HG02759 (cell line): ENCODE results near the gene MAMDC2.

Source experiments
- ATAC-seq: cut with Tn5 transposase; IDR thresholded peaks from one replicate; pipeline ENCODE4 v1.9.1; 2021; ENCODE audit warnings: mild to moderate bottlenecking, moderate library complexity; ENCODE audit not compliant: unreplicated experiment

Gene MAMDC2

DNA sequence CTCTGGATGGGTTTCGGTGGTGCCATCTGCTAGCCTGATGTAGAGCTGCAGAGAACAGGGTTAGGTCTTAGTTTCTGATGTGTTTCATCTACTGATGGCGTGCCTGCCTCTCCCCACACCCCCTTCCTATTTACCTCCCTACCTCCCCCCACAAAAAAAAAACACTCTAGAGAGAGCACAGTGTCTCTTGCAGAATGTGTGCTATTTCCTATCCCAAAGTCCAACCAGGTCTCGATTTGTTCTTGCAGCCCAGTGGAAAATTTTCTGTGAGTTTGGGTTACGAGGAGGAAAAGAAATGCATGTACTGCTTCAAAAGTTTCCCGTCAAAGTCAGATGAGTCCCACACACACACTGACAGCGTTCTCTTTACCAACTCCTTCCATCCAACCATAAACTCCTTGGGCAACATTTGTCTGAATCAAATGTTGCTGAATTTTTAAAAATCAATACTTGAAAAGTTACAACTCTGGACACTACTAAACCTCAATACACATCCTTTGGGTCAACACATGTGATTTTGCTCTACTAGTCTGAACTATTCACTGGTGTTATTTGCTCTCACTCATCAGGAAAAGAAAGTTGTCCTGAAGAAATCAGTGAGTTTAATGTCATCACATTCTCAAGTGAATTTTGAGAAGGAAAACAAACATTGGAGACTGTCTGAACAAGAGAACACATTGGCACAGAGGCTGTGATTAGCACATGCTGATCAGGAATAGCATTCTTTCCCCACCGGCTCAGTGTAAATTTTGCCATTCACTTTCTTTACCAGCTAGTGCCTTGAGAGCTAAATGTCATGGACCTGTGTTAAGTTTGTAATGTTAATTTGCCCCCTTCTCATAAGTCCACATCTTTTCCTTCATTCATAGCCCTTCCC, 84.1 kb downstream of the MAMDC2 start:
- no peak for ATAC-seq

DNA sequence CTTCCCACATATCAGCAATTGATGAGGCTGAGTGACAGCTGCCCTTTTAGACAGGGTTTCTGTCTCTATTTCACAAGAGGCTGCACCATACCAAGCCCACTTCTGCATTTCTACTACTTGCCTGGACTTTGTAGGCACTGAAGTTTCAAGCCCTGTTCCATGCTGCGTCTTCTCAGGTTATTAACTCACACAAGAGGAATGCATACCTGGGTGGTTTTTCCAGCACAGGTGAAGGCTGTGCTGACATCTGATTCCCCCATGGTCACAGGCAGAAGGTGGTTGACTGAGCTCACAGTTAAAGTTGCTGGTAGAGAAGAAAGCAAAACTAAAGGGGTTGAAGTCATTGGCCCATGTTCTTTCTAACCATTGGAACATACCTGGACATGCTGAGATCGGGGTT, 86.6 kb downstream of the MAMDC2 start:
- no peak for ATAC-seq

DNA sequence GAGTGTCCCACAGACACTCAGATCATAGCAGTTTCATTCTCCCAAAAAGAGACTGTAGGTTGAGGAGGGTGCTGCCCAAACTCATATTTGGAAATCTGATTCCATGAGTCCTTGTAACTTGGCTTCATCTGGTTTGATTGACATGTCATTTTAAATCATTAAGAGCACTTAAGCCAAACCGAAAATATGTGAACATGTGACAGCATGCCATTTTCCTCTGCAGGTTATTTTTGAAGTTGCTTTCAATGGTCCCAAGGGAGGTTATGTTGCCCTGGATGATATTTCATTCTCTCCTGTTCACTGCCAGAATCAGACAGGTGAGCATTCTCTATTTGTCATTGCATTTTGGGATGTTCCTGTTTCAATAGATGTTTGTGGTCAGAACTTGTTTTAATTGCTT, 87.6 kb downstream of the MAMDC2 start:
- no peak for ATAC-seq

DNA sequence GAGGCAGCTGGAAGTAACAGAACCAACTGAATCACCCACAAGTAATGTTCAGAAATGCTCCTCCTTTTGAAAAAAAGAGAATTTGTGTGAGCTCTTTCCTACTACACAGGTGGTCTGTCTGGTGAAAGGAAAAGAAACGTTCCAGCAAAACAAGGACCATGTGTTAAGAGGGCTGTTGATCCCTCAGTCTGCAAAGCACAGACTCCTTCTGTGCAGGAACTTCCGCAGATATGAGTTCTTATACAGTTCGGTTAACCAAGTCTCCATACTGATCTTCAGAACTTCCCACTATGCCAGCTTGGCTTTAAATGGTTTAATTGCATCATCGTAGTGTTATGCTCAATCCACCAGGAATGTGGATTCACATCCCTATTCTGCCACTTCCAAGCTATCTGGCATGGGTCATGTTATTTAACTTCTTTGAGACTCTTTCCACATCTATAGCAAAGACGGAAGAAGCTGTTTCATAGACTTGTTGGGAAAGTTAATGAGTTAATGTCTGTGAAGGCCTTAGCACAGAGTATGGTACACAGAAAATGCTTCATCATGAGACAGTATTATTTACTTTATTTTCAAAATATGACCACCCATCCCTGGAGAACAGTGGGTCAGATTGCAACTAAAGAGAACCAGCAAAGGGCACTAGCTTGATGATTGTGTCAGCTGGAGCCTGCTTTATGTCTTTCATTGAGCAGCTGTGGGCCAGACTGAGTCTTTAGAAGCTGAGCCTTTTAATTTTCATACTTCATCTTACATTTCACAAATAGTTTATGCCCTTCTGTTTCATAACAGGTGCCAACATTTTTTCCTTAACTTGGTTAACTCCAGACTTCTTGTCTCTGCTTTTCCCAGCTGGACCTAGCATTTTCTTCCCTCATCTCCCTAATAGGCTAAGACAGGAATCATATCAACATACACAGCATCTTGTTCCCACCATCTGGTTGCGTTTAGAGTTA, 89.9 kb downstream of the MAMDC2 start:
- ATAC-seq: no peak

DNA sequence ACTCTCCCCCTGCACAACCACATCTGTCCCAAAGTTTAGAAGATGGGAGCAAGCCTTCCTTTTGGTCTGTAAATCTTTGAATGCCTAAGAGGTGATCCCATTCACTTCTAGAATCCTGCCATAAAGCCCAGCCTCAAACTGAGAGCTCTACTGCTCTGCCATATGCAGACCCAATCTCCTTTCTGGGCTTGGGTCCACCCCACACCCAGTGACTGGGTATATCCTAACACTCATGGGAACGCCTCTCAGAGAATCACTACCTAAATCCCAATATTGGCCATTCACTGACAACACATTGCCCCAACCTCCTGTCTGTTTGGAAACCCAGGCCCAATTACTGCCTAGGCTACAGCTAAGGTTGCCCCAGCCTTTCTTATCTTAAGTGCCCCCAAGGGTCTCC, 90.7 kb downstream of the MAMDC2 start:
- ATAC-seq: no peak

DNA sequence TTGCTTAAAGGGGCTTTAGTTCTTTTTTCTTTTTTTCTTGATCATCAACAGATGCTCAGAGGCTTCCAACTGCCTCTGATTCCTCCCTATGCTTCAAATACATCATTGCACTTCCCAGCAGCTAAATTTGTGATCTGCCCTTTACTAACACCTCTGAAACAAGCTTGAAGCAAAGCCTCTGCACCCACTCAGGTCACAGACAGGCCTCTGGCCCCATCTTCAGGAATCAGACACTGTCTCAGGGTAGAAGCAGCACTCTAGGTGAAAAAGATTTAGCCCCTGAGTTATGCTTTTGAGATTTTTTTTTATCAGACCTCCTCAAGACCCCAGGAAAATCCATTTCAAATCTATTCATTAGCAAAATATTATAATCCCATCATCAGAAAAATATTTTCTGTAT, 91.5 kb downstream of the MAMDC2 start:
- no peak for ATAC-seq

DNA sequence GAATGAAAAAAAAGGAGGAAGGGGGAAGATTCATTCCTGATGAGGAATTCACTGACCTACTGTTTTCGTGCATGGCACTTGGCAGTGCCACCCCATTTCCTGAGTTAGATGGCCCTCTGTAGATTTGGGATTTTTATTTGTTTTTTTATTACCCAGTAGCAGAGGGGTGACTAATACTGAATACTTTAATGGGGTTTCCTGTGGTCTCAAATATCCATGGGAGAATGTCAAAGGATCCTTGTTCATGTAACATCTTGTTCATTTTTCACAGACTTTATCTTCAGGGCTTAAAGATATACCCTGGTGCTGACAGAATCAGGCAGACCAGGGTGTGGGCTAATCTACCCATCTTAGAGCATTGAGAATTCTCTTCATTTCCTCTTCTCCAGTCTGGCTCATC, 93.0 kb downstream of the MAMDC2 start:
- ATAC-seq: no peak

DNA sequence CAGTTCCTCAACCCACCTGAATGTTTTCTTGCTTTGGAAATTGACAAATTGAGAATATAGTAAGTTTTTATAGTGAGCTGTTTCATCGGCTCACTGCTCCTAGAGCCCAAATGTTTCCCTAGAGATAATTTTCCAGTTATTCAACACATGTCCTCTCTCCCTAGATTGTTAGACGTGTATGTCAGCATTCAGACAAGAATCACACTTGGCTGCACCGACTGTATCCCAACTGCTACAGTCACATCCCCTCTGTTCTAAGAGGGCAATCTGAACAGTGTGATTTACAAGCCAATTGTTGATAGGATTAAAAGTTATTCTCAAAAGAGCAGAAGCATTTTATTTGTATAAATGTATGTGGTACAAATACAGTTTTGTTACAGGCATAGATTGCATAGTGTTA, 93.9 kb downstream of the MAMDC2 start:
- ATAC-seq: no peak

DNA sequence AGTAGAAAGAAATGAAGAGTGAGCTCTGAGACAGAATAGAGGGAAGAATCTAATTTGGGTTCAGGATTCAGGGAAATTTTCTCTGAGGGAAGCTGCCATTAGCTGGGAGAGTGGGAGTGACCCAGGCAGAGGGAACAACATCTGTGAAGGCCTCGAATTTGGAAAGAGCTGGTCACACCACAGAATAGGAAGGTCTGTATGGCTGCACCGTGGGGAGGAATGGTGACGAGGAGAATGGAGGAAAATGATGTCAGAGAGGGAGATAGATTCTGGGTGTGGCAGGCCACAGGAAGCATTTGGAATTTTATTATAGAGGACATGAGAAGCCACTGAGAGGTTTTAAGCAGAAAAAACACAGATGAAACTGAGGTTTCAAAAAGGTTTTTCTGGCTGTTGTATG, 98.5 kb downstream of the MAMDC2 start:
- ATAC-seq: no peak

DNA sequence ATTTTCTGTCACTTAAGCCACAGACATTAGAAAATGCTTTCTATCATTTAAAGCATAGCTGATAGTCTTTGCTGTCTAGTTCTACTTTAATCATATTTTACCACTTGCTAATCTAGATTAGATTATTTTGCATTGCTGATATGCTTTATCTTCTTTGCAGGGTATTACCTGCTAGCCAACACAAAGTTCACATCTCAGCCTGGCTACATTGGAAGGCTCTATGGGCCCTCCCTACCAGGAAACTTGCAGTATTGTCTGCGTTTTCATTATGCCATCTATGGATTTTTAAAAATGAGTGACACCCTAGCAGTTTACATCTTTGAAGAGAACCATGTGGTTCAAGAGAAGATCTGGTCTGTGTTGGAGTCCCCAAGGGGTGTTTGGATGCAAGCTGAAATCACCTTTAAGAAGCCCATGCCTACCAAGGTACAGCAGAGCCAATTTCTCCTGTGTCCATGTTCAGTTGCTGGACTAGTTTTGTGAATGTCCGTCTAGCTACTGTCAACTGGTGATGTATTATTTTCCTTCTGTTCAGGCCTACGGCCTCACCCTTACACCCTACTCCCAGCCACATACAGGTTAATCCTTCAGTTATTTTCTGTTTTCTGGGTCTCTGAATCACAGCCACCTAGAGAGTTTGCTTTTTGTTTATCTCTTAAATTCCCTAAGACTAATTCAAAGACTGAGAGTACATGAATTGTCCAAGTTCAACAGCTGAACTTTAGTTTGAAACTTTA, 99.9 kb downstream of the MAMDC2 start:
- ATAC-seq: no peak

DNA sequence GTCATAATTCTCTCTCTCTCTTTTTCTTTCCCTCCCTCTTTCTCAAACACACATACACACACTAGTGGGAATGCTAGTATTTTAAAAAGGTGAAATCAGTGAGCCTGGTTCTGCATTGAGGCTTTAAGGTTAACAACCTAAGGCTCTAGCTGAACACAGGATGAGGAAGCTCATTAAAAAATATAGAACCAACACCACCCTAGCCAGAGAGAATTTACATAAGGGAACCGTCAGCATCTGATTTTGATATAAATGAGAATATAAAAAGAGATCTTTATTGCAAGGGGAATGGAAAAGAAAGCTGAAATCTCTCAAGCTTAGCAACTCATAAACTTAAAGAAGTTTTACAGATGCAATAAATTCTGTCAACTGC, 100.5 kb downstream of the MAMDC2 start:
- no peak for ATAC-seq

DNA sequence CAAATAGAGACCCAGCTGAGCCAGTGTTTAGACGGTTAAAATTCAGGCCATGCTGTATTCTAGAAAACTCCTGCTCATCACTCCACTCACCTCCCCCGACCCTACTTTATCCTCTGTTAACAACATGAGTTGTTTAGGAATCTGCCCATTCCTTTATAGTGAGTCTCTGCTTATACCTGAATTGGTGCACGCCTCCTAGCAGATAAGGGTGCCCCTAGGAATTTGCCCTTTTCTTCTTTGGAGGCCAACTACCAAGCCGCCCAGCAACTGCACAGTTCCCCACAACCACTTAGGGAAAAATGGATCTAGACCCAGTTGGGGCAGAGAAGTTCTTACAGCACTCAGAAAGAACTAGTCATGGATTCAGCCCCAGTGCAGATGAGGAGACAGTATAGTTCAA, 102.3 kb downstream of the MAMDC2 start:
- ATAC-seq: no peak

DNA sequence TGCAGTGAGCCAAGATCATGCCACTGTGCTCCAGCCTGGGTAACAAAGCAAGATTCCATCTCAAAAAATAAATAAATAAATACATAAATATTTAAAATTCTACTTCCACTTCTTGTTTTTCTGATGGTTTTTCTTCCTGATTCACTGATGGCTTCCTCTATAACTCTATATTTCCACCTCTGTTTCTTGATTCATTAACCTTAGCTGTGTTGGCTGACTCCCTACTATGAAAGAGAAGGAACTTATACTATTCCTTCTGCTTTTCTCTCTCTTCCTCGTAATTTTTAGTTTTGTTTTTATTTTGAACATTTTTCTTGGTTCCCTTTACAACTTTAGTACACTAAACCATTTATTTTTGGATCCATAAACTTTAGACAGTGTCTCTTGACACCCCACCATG, 103.5 kb downstream of the MAMDC2 start:
- ATAC-seq: no peak

DNA sequence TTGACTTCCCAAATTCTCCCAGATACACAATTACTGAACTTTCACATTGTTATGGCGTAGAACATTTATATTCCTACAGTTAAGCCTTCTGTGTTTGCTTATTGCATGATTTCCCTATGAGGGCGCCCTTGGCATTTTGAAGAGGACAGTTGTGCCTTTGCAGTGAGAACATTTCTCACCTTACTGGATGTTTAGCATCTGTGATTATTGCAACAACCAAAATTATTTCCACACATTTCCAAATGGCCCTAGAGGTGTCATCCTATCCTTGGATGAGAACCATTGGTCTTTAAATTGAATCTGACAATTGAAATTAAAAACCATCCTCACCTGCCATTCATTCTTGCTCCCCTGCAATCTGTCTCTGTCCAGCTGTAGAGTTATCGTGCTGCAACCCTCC, 104.0 kb downstream of the MAMDC2 start:
- no peak for ATAC-seq

DNA sequence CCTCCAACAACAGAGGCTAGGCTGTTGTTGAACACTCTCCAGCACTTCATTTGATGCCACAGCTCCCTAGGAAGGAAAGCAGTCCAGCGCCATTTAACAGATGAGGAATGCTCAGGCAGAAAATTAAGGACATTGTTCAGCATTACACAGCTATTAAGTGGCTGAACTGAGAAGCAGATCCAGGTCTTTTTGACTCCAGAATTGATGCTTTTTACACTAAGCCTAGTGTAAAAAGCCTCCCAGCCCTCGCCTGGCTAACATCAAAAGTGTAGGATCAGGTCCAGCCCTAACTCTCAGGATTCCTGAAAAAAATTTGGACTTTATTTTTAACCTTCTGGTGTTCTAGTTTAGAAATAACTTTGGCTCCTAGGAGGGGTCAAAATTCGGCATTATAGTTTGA, 108.7 kb downstream of the MAMDC2 start:
- ATAC-seq: no peak

DNA sequence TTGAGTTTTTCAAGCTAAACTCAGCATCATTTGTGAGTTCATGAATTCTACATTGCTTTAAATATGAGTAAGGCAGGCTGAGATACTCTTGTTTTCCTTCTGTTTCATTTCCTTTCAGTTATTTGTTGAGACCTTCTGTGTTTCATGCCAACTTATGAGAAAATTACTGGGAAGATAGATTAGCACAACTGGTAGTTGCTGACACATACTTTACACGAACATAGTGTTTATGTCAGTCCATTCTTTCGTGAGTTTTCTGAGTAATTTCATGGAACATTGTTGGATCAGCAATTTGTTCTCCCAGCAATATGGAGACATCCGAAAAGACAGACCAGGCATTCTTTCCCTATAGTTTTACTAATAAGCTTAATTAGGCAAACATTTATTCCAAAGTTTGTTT, 113.1 kb downstream of the MAMDC2 start:
- no peak for ATAC-seq

DNA sequence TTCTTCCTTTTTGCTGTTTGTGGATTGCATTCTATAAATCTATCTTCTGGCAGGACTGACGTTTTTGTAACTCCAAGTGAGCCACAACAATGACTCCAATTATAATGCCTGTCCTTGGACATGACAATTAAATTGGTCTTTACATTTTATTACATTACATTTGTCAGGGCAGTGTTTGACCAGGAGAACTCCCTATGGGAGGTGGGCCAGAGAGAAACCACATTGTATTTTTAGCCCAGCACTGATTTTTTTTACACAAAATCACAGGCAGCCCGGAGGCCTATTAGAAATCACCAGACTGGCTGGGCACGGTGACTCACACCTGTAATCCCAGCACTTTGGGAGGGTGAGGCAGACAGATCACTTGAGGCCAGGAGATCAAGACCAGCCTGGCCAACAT, 116.0 kb downstream of the MAMDC2 start:
- ATAC-seq: no peak

DNA sequence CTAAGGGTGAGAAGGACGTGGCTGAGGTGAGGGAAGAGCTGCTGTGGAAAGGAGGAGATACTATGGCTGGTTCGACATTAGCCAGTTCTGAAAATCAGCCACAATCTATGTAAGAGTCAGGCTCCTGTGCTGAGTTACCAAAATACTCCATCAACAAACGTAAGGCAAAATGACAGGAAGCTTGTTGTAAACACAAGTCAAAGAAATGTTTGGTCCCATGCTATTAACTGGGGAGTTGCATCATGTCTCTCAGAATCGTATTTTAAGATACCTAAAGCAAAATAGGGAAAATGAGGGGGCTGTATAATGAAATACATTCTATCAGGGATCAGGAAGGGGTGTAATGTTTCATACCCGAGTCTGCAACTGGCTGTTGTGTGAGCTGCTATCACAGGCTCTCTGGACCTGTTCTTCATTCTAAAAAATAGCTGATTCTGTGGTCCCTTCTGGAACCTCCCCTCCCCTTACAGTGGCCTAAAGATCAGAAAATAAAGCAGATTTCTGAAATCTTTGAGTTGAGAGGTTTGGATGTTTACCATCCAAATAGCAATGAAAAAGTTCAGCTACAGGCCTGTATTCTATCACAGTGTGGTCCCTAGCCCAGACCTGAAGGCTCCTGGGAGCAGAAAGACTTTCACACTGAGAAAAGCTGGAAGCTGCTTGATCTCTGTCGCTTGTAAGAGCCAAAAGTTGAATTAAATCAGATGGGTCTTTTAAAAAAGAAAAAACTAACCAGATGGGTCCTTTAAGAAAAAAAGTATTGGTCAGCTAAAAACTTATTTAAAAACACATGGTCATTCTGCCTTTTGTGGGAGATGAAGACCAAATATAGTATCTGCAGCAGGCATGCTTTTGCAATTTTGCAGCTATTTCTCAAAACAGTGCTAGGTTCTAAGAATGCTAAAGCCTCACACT, 117.3 kb downstream of the MAMDC2 start:
- no peak for ATAC-seq

DNA sequence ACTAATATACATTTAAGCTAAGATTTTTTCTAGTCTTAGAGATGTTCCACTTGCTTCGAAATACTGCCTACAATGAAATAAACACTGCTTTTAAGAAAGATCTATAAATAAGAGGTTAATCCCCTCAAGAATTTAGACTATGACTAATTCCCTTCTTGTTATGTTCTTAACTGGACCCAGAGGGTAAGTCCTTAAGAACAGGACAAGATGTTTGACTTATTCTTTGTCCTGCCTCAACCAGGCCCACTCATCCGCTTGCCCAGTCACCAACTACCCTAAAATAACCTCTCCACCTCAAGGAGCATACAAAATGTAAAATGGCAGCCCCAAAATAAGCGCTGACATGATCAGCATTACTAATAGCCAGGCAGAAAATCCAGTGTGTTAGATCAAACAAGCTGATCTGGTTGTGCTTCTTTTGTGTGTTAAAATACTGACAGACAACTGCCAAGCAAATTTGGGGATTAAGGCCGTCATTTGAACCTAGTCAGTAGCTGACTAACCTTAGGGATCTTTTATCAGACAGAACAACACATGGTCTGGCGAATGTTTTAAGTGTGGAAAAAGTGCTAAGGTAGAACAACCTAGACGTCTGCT, 121.5 kb downstream of the MAMDC2 start:
- no peak for ATAC-seq

DNA sequence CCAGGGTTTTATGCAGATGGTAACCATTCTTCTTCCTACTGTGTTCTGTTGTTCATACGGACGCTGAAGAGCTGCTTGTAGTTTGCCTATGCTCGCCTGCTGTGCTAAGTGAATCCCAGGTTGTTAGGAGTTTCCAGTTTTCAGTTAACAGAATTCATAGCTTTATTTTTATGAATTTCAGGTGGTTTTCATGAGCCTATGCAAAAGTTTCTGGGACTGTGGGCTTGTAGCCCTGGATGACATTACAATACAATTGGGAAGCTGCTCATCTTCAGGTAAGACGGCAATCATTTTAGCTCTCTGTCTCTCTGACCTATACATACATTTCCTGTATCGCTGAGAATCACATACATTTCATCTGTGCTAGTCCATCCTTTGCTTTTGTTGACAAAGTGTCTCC, 124.9 kb downstream of the MAMDC2 start:
- no peak for ATAC-seq
